DMS53 treated with DMSO at 0.1 percent for 48 hours (cell line): ENCODE data around the gene AJUBA.
"Not testable (repeated sequence)": the region's sequence is repeated elsewhere in the genome, so short reads cannot be mapped to it uniquely, and the experiment has no call there.

Source experiments
- DNase-seq: peaks from one replicate; lab custom pipeline; 2025; ENCODE audit not compliant: unreplicated experiment; lab: John Stamatoyannopoulos, UW

Gene AJUBA

DNA sequence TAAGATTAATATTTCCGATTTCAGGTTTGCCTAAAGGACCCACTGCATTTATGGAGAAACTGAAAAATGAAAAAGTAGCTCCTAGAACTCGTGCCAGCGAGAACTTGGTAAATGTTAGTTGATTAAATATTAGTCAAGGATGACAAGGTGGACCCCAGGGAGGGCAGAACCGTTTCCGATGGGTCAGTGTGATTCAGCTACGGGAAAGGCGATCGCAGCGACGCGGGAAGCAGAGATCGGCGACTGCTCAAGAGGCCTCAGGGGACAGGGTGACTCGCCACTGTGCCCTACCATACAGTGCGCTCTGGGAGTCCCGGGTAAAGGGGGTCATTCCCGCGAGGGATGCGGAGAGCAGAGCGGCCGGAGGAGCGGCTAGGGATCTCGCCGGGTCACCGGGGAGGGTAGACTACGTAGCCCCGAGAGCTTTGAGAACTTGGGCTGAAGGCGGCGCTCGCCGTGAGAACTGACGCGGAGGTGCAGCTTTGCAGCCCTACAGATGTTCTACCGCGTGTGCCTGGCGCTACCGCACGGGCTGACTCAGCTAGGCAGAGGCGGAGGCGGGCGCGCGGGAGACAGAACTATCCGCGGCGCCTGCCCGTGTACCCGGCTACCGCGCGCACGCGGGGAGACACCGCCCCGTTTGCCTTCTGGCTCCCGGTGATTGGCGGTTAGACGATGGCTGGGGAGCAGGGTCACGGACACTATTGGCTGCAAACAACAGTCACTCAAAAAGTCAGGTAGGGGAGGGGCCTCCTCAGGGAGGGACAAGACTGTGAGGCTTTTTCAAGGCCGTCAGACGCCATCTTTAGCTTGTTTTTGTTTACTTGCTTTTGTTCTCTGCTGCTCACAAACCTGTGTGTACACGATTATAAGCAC, 24.4 kb upstream of the AJUBA start:
- peak; percentile 80 for DNase-seq

- no peak for DNase-seq
Measured at GRCh38 chr14:23006188-23006534, 23.8 kb upstream of the AJUBA start.

DNA sequence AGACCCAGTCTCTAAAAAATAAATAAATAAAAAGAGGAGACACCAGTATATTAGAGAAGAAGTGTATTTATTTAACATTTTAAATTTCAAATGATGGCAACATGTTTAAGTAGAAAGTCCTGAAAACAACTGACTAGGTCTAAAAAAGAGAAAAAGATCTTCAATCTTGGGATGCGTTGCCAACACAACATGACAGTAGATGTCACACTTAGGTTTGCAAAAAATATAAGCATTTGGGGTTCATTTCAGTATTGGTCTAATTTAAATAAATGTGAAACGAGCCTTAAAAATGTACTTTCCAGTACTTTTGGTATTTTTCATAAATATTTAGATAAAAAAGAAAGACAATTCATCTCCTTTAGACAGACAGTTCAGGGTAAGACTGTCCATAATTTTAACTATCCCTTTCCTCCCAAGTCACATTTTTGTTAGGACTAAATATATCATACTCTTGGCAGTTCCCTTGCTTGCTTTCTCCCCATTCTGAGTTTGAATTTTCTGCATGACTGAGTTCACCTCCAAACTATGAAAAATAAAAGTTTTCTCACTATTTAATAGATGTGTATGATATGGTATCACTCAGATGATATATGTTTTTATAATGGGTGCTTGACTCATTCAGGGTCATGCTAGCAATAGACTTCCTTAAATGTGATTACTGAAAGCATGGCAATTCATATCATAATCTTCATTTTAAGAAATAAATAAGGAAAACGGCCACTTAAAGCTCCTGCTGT, 23.3 kb upstream of the AJUBA start:
- DNase-seq: no peak

- not testable (repeated sequence) for DNase-seq
Measured at GRCh38 chr14:23004274-23004673, 21.9 kb upstream of the AJUBA start.

DNA sequence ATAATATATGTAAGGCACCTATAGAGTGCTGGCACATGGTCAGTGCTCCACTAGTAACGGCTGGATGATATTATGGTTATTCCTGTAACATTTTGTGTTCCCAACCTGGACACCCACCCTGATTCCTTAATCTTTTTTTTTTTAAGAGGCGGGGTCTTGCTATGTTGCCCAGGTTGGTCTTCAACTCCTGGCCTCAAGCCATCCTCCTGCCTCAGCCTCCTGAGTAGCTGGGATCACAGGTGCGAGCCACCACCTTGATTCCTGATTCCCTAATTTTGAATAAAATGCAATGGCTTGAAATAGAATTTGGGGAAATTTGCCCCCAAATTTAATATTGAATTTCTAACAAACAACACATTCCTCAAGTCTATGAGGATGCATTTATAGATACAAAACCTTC, 20.2 kb upstream of the AJUBA start:
- DNase-seq: no peak

DNA sequence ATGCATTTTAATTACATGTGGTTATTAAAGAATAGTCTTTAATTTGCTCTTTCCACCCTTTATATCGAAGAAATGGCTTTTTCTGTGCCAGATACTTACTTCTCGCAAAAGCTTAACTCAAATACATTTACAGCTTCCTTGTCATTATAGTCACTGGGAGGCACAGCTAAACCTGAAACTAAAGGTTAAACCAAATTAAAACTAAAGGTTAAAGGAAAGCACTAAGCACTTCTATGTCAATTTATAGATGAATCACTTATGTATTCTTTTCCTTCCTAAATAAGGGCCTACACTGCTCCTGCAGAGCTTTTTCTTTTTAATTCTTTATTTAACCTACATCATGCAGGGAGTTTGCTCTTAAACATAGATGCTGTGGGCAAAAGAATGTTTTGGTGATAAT, 18.5 kb upstream of the AJUBA start:
- no peak for DNase-seq

DNA sequence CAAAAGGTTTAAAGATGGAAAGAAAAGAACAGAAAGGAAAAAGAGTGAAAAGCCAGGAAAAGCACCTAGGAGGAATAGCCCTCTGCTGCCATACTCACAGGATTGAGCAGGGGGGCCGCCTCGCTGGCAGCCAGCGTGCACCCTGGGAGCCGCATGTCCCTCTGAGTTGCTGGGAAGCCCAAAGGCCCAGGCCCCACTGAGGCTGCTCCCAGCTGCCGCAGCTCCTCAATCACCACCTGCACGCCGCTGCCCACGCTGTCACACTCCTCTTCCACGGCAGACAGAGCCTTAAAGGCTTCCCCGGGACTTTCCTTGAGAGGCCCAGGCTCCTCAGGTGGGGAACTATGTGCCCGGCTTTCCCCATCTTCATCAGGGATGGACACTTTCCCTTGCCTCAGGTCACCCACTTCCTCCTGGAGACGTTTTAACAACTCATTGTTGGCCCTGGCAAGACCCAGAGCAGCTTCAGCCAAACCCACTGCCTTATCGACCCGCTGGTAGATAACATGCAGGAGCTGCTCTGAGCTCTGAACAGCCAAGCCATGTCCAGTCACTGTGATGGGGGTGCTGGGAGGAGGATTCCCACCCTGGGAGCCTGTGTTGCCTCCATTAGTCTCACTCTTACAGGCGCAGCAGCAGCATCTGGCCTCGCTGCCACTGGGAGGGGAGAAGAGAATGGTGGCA, 16.1 kb upstream of the AJUBA start:
- DNase-seq: no peak

- no peak for DNase-seq
Measured at GRCh38 chr14:22997676-22998323, 15.4 kb upstream of the AJUBA start.

- no peak for DNase-seq
Measured at GRCh38 chr14:22996768-22997654, 14.7 kb upstream of the AJUBA start.

- no peak for DNase-seq
Measured at GRCh38 chr14:22995889-22996625, 13.7 kb upstream of the AJUBA start.

DNA sequence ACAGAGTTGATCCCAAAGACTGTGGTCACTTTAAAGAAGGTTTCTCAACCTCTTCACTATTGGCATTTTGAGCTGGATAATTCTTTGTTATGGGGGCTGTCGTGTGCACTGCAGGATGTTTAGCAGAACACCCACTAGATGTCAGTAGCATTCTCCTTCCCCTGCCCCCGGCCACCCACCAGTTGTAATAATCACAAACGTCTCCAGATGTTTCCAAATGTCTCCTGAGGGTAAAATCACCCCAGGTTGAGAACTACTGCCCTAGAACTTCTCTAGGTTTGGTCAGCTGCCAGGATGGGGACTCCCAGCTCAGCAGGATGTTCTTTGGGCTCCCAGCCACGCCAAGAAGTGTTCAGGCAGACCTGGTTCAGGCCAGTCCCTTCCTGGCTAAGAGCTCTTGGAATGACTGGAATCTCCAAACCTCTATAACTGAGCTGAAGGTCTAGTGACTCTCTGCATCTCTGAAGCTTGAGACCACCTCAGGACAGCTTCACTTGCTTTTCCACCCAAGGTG, 12.5 kb upstream of the AJUBA start:
- DNase-seq: no peak

GRCh38 chr14:22993517-22993916, 11.2 kb upstream of the AJUBA start:
- no peak for DNase-seq

DNA sequence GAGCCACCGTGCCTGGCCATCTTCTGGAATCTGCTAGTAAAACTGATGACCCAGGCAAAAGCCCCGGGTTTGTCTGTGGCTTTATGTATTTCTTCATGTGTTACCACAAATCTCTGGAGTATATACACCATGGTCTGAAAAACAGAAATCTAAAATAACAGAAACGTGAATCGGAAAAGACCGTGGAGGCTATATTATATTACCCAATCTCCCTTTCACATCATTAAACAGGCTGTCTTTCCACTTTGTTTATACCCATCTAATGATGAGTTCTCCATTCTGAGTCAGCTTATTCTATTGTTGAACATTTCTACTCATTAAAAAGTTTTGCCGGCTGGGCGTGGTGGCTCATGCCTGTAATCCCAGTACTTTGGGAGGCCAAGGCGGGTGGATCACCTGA, 9.5 kb upstream of the AJUBA start:
- DNase-seq: no peak

DNA sequence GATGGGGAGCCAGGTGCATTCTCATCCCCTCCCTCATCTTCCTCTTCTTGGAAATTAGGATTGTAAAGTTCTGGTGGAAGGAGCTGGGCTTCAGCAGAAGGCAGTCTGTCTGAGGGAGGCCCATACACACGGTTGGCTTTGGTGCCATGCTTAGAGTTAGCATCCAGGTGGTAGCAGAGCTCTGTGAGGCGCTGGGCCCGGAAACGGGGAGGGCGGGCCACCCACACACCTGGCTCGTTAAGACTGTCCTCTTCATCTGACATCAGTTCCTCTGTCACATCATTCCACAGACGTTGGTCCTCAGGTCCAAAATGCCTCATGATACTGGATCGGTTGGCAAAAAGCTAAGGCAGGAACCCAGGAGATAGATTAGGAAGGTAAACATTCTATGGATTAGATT, 4.9 kb upstream of the AJUBA start:
- DNase-seq: no peak

- peak; percentile 57 for DNase-seq
Measured at GRCh38 chr14:22986508-22987054, 4.2 kb upstream of the AJUBA start.

- no peak for DNase-seq
Measured at GRCh38 chr14:22985894-22986507, 3.6 kb upstream of the AJUBA start.

DNA sequence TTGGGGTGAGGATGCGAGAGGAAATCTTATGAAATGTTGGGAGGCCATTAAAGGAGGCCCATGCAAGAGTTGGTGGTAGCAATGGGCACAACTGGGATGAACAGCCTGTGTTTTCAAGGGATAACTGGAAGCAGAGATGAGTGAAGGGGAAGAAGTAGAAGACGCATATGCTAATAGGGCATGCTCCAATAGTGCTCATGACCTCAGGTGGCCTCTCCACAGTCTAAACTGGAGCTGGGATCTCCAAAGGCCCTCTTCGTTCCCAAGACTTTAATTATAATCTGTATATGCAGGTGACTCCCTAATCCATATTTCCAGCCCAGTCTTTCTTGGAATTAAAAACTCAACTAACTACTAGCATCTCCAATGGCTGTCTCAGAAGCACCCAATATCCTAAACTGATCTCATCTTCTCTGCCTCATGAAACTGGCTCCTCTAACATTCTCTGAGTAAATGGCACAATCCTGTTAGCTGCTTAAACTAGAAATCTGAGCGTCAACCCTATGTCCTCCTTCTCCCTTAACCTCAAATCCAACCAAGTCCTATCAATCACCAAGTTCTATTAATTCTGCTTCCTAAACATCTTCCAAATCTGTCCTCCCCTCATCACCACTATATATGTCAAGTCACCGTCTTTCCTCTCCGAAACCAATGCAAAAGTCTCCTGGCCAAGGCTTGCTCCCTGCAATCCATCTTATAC, 2.8 kb upstream of the AJUBA start:
- no peak for DNase-seq

GRCh38 chr14:22981876-22982476, 375 bp downstream of the AJUBA start:
- DNase-seq: no peak
